Endodermal cell (in vitro differentiated cells): ENCODE data around the gene RFX4. TPM values are rescaled to one million over a fixed set of nuclear protein-coding genes. Genes with fewer than 3 reads are reported as not detected.

Source experiments
- DNase-seq: peaks from one replicate; pipeline ENCODE4 v3.0.0-alpha.2; 2017
- H3K27ac ChIP-seq: 2 replicates; pipeline ENCODE4 v1.5.1; 2013; ENCODE audit warnings: mild to moderate bottlenecking, low read depth, low read length, moderate library complexity
- H3K27me3 ChIP-seq: 2 replicates; pipeline ENCODE4 v1.6.1; 2013; ENCODE audit warnings: mild to moderate bottlenecking, low read length, moderate library complexity; ENCODE audit not compliant: insufficient read depth, control insufficient read depth, poor library complexity, severe bottlenecking
- H3K36me3 ChIP-seq: 2 replicates; pipeline ENCODE4 v1.7.0; 2013; ENCODE audit warnings: mild to moderate bottlenecking, low read length, moderate library complexity; ENCODE audit not compliant: control insufficient read depth, insufficient read depth
- H3K4me1 ChIP-seq: one replicate; pipeline ENCODE4 v1.7.0; 2013; ENCODE audit warnings: low read length; ENCODE audit not compliant: control insufficient read depth, insufficient read depth
- H3K4me3 ChIP-seq: 2 replicates; pipeline ENCODE4 v1.5.1; 2013; ENCODE audit warnings: mild to moderate bottlenecking, low read length, moderate library complexity
- H3K9ac ChIP-seq: 2 replicates; pipeline ENCODE4 v1.6.1; 2013; ENCODE audit warnings: mild to moderate bottlenecking, low read length, moderate library complexity; ENCODE audit not compliant: poor library complexity, severe bottlenecking; ENCODE audit errors: extremely low read depth
- H3K9me3 ChIP-seq: 2 replicates; pipeline ENCODE4 v1.6.1; 2013; ENCODE audit warnings: mild to moderate bottlenecking, low read length, moderate library complexity; ENCODE audit not compliant: control insufficient read depth
- H3K27ac Mint-ChIP-seq: 2 replicates; pipeline ENCODE4 v1.8.0; 2020; ENCODE audit warnings: mixed read lengths
- H3K27me3 Mint-ChIP-seq: 2 replicates; pipeline ENCODE4 v1.8.0; 2021; ENCODE audit warnings: mild to moderate bottlenecking, mixed read lengths; ENCODE audit not compliant: insufficient read depth
- H3K36me3 Mint-ChIP-seq: 2 replicates; pipeline ENCODE4 v1.8.0; 2020; ENCODE audit warnings: low read depth, mixed read lengths
- H3K4me1 Mint-ChIP-seq: 2 replicates; pipeline ENCODE4 v1.8.0; 2020; ENCODE audit warnings: mixed read lengths
- H3K4me3 Mint-ChIP-seq: 2 replicates; pipeline ENCODE4 v1.8.0; 2020; ENCODE audit warnings: mild to moderate bottlenecking, moderate library complexity, mixed read lengths
- H3K9me3 Mint-ChIP-seq: 2 replicates; pipeline ENCODE4 v1.8.0; 2020; ENCODE audit warnings: mild to moderate bottlenecking, mixed read lengths
- WGBS, 2 experiments: methylation state at CpG; one replicate each; pipeline versions ENCODE4 v1.1.5 to v1.1.7; 2013; ENCODE audit warnings: missing lambda C conversion rate in 2 of 2, mixed read lengths in 1 of 2; ENCODE audit not compliant: insufficient coverage in 1 of 2, insufficient read length in 1 of 2; 5-methylcytosine and 5-hydroxymethylcytosine counted together
- total RNA-seq, 2 donors: library from RNA; stranded (reverse); fragmentation: NEBNext Ultra II Directional in 1 of 2; extraction: Animal tissue kit (Norgen Biotek cat#: 25700) in 1 of 2; gene quantifications; 2 replicates in 1 of 2; 3 replicates in 1 of 2; pipeline ENCODE4 v1.2.1, GENCODE V29; 2021
- TF ChIP-seq, protein P1 (sequence below): fragments of 200-600 bp; sonication (generic); conservative IDR thresholded peaks from 2 replicates; pipeline ENCODE4 v1.5.0; 2021; ENCODE audit warnings: antibody characterized with exemption, mild to moderate bottlenecking

Gene RFX4
- total RNA-seq, 2 donors from 2014 or later: 0.09 to 0.86 TPM

DNA sequence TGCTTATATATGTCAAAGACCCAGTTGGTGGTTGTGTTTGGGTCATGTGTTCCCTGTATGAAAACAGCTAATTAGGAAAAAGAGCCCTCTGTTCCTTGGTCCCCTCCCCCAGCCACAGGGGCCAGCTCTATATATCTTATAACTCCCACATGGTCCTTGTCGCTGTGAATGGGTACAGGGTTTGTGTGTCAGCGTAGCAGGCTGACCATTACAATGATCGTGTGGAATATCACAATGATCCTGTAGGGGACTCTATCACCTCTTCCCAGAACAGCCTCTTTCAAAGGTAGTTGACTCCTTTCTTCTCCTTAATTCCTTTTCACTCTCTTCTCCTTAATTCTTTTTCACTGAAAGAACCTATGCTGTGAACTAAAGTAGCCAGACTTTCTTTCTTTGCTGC, 140.0 kb downstream of the RFX4 start:
- peaks cover 10% of the 10 kb centered on the region for H3K4me1 Mint-ChIP-seq
- no peak overlapping the region for H3K4me3 Mint-ChIP-seq
- no peaks in the 10 kb centered on the region for H3K9me3 ChIP-seq
- no peaks in the 10 kb centered on the region for H3K27me3 ChIP-seq
- H3K36me3 Mint-ChIP-seq: no peaks in the 10 kb centered on the region
- no peaks in the 10 kb centered on the region for H3K9me3 Mint-ChIP-seq
- peak; percentile 65 for DNase-seq
- no peak overlapping the region for H3K9ac ChIP-seq
- H3K4me3 ChIP-seq: no peak overlapping the region
- 40 to 53% methylated on average over 3 of the region's 3 CpGs for WGBS, 2 experiments
- H3K27ac Mint-ChIP-seq: no peak overlapping the region
- TF ChIP-seq, protein P1, sequence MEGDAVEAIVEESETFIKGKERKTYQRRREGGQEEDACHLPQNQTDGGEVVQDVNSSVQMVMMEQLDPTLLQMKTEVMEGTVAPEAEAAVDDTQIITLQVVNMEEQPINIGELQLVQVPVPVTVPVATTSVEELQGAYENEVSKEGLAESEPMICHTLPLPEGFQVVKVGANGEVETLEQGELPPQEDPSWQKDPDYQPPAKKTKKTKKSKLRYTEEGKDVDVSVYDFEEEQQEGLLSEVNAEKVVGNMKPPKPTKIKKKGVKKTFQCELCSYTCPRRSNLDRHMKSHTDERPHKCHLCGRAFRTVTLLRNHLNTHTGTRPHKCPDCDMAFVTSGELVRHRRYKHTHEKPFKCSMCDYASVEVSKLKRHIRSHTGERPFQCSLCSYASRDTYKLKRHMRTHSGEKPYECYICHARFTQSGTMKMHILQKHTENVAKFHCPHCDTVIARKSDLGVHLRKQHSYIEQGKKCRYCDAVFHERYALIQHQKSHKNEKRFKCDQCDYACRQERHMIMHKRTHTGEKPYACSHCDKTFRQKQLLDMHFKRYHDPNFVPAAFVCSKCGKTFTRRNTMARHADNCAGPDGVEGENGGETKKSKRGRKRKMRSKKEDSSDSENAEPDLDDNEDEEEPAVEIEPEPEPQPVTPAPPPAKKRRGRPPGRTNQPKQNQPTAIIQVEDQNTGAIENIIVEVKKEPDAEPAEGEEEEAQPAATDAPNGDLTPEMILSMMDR: peak; percentile 67
- H3K27ac ChIP-seq: no peak overlapping the region
- H3K36me3 ChIP-seq: no peaks in the 10 kb centered on the region
- peaks cover 3% of the 10 kb centered on the region for H3K27me3 Mint-ChIP-seq
- peaks cover 3% of the 10 kb centered on the region for H3K4me1 ChIP-seq

DNA sequence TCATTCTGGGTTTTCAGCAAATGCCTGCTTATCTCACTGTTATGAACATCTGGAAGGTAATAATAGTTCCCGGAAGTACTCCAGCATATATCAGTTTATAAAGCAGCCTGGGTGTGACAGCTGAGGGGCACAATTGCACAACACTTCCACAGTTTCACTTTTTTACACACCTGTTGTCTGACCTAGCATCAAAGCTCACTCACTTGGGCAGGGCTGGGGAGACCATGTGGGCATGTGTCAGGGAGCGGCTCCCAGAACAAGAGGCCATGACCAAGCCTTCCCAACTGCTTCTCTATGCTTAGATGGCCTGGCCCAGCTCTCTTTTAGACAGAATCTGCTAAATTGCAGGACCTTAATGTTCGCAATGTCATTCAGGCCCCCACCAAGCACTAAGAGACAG, 140.6 kb downstream of the RFX4 start:
- no peak overlapping the region for H3K4me3 Mint-ChIP-seq
- peaks cover 10% of the 10 kb centered on the region for H3K4me1 Mint-ChIP-seq
- DNase-seq: no peak
- H3K36me3 ChIP-seq: no peaks in the 10 kb centered on the region
- 92 to 99% methylated on average over 2 to 3 of the region's 3 CpGs for WGBS, 2 experiments
- no peak overlapping the region for H3K4me3 ChIP-seq
- H3K9ac ChIP-seq: no peak overlapping the region
- no peaks in the 10 kb centered on the region for H3K27me3 ChIP-seq
- no peak overlapping the region for H3K27ac Mint-ChIP-seq
- no peaks in the 10 kb centered on the region for H3K9me3 Mint-ChIP-seq
- H3K36me3 Mint-ChIP-seq: no peaks in the 10 kb centered on the region
- H3K9me3 ChIP-seq: no peaks in the 10 kb centered on the region
- peaks cover 3% of the 10 kb centered on the region for H3K4me1 ChIP-seq
- peaks cover 2% of the 10 kb centered on the region for H3K27me3 Mint-ChIP-seq
- TF ChIP-seq, protein P1: no peak
- H3K27ac ChIP-seq: no peak overlapping the region

DNA sequence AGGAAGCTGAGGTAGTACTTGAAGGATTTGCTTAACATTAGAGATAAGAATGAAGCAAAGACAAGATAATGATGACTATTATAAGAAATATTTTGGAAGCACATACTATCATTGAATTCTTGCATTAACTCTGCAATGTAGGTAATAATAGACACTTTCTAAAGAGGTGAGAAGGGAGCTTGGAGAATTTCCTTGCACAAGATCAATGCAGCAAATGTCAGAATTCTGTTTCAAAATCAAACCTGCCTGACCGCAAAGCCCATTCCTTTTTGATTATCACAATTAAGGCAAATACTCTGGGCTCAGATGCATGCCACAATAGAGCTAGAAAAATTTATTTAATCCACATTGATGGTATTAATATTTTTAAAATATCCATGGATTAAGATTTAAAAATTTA, 141.3 kb downstream of the RFX4 start:
- peaks cover 2% of the 10 kb centered on the region for H3K27me3 Mint-ChIP-seq
- no peak for DNase-seq
- no peak overlapping the region for H3K4me3 ChIP-seq
- no peaks in the 10 kb centered on the region for H3K27me3 ChIP-seq
- no peaks in the 10 kb centered on the region for H3K9me3 Mint-ChIP-seq
- WGBS, 2 experiments: 93% methylated on average over 1 of the region's 1 CpG; no CpG with 5 or more reads in 1 of the 2 experiments
- H3K9me3 ChIP-seq: no peaks in the 10 kb centered on the region
- no peak overlapping the region for H3K27ac ChIP-seq
- H3K9ac ChIP-seq: no peak overlapping the region
- no peak overlapping the region for H3K27ac Mint-ChIP-seq
- TF ChIP-seq, protein P1: no peak
- no peak overlapping the region for H3K4me3 Mint-ChIP-seq
- H3K36me3 Mint-ChIP-seq: no peaks in the 10 kb centered on the region
- no peaks in the 10 kb centered on the region for H3K36me3 ChIP-seq
- peaks cover 10% of the 10 kb centered on the region for H3K4me1 Mint-ChIP-seq
- peaks cover 3% of the 10 kb centered on the region for H3K4me1 ChIP-seq
